Brain microvascular endothelial cell (primary cell): Measurements from ENCODE around the gene MYLIP.

Experiments
- DNase-seq: peaks from one replicate; pipeline ENCODE4 v3.0.0-alpha.2; 2020
- H3K27ac ChIP-seq: fragments of 250-450 bp; sonication (Bioruptor Pico); 2 replicates; pipeline ENCODE4 v1.5.1; 2020; ENCODE audit warnings: mild to moderate bottlenecking, moderate library complexity
- H3K27me3 ChIP-seq: fragments of 250-450 bp; sonication (Bioruptor Pico); replicated peaks from 2 replicates; pipeline ENCODE4 v1.5.1; 2020; ENCODE audit warnings: mild to moderate bottlenecking
- H3K36me3 ChIP-seq: fragments of 250-450 bp; sonication (Bioruptor Pico); replicated peaks from 2 replicates; pipeline ENCODE4 v1.5.1; 2020; ENCODE audit warnings: mild to moderate bottlenecking
- H3K4me3 ChIP-seq: 2 replicates; pipeline ENCODE4 v1.5.1; 2011; ENCODE audit warnings: low read depth, mild to moderate bottlenecking, control low read depth, low read length, moderate library complexity
- in situ Hi-C: cut with HindIII; loops from 2 replicates; pipeline ENCODE4 v1.10.0; 2017; ENCODE audit warnings: low sequenced_read_pairs, low pct_ligation_motif_present
- TF ChIP-seq, protein P1 (sequence below): IDR thresholded peaks from 2 replicates; pipeline ENCODE4 v1.5.1; 2011; ENCODE audit warnings: low read depth, mild to moderate bottlenecking, moderate library complexity, low read length, control low read depth, inconsistent platforms; ENCODE audit errors: missing control alignments

Gene MYLIP

DNA sequence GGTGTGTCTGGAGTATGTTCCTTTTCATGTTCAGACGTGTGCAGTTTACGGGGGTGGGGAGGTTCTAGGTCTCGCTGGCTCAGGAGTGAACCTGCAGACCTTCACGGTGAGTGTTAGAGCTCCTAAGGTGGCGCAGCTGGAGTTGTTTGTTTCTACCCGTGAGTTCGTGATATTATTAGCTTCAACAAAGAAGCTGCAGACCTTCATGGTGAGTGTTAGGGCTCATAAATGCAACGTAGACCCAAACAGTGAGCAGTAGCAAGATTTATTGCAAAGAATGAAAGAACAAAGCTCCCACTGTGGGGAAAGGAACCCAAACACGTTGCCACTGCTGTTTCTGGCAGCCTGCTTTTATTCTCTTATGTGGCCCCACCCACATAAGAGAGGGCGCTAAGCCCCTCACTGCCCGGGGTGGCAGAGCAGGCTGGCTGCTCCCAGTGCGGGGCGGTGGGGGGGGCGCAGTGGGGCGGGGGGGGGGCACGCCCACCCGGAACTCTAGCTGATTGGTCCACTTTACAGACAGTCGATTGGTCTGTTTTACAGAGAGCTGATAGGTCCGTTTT, 68.2 kb downstream of the MYLIP start:
- Histone ChIP-seq H3K4me3 (no peak overlapping the region), H3K27me3 (peaks cover 3% of the 10 kb centered on the region), H3K36me3 (no peaks in the 10 kb centered on the region), H3K27ac (no peak overlapping the region)
- DNase-seq, result no peak
- TF ChIP-seq, protein P1, sequence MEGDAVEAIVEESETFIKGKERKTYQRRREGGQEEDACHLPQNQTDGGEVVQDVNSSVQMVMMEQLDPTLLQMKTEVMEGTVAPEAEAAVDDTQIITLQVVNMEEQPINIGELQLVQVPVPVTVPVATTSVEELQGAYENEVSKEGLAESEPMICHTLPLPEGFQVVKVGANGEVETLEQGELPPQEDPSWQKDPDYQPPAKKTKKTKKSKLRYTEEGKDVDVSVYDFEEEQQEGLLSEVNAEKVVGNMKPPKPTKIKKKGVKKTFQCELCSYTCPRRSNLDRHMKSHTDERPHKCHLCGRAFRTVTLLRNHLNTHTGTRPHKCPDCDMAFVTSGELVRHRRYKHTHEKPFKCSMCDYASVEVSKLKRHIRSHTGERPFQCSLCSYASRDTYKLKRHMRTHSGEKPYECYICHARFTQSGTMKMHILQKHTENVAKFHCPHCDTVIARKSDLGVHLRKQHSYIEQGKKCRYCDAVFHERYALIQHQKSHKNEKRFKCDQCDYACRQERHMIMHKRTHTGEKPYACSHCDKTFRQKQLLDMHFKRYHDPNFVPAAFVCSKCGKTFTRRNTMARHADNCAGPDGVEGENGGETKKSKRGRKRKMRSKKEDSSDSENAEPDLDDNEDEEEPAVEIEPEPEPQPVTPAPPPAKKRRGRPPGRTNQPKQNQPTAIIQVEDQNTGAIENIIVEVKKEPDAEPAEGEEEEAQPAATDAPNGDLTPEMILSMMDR, result no peak
- in situ Hi-C loops, result loop anchor here (25.0 kb wide), 1 partner anchor 510 kb away; no protein-coding TSS in a partner anchor
